Right kidney (tissue), 1 donor: ENCODE measurements around the gene CLIC3.

Experiments
- DNase-seq: peaks from one replicate; pipeline ENCODE4 v3.0.0-alpha.2; 2016

The CLIC3 gene

GRCh38 chr9:136980669-136981478 is 15.5 kb downstream of the CLIC3 start:
- DNase-seq = no peak

- DNase-seq = no peak
Observed at GRCh38 chr9:136979769-136980587, 16.4 kb downstream of the CLIC3 start.

GRCh38 chr9:136978865-136979544 is 17.4 kb downstream of the CLIC3 start:
- DNase-seq = no peak

- DNase-seq = no peak
Observed at GRCh38 chr9:136978073-136978864, 18.1 kb downstream of the CLIC3 start.

- peak; percentile 62 for DNase-seq
Observed at GRCh38 chr9:136977649-136978072, 18.7 kb downstream of the CLIC3 start.

GRCh38 chr9:136977223-136977622 is 19.1 kb downstream of the CLIC3 start, which contains the start of gene PTGDS:
PTGDS (plus strand) TSS chr9:136977504; CDS start chr9:136977579, 75 bp downstream.
- no peak for DNase-seq

GRCh38 chr9:136975644-136976043 is 20.7 kb downstream of the CLIC3 start:
- DNase-seq = no peak

- no peak for DNase-seq
Observed at GRCh38 chr9:136974817-136975535, 21.4 kb downstream of the CLIC3 start.

- no peak for DNase-seq
Observed at GRCh38 chr9:136973618-136974617, 22.4 kb downstream of the CLIC3 start.

GRCh38 chr9:136972743-136973142 is 23.6 kb downstream of the CLIC3 start:
- DNase-seq = no peak

- DNase-seq = no peak
Observed at GRCh38 chr9:136972335-136972734, 24.0 kb downstream of the CLIC3 start.

- no peak for DNase-seq
Observed at GRCh38 chr9:136971746-136972145, 24.6 kb downstream of the CLIC3 start.

GRCh38 chr9:136970361-136970760 is 26.0 kb downstream of the CLIC3 start:
- DNase-seq = no peak

- DNase-seq = no peak
Observed at GRCh38 chr9:136969774-136970173, 26.6 kb downstream of the CLIC3 start.

- no peak for DNase-seq
Observed at GRCh38 chr9:136969150-136969549, 27.2 kb downstream of the CLIC3 start.

GRCh38 chr9:136968333-136969127 is 27.8 kb downstream of the CLIC3 start:
- no peak for DNase-seq

GRCh38 chr9:136965771-136966484 is 30.4 kb downstream of the CLIC3 start:
- no peak for DNase-seq

GRCh38 chr9:136964833-136965422 is 31.4 kb downstream of the CLIC3 start:
- no peak for DNase-seq
